22Rv1 (cell line): ENCODE results near the gene TCF12.

Source experiments
- H3K27ac ChIP-seq: fragments of 450-650 bp; 2 replicates; pipeline ENCODE4 v1.5.1; 2017
- CTCF ChIP-seq: fragments of 450-650 bp; IDR thresholded peaks from 2 replicates; pipeline ENCODE4 v1.5.1; 2017; ENCODE audit warnings: mild to moderate bottlenecking
- ZFX ChIP-seq: fragments of 450-650 bp; IDR thresholded peaks from 2 replicates; pipeline ENCODE4 v1.6.1; 2017; ENCODE audit warnings: antibody characterized with exemption, borderline replicate concordance

Gene TCF12

DNA sequence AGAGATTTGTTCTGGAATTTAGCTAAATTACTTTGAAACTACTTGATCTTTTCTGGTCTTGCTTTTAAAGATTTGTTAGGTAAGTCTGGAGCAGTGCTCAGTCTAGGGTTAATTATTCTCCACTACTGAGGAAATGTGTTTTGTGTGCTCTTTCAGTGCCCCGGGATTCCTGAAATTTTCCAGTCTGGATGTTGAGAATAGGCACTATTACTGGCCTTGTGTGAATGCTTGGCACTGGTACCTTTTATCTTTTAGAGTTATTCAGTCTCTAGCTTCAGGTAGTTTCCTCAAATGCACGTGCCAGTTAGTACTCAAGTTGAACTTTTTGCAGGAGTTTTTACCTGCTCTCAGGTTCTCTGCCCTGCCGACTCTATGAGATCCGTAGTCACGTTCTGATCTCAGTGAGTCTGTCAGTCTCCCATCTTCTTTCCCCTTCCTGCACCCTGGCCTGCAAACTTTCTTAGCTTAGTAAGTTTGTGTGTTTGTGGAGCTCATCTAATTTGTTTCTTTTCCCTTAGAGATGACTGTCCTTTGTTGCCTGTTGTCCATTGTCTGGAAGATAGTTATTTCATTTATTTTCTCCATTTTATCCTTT is 39.5 kb downstream of the TCF12 start:
- TF ChIP-seq CTCF (no peak), ZFX (no peak)
- no peak overlapping the region for H3K27ac ChIP-seq

GRCh38 chr15:56959318-56959648 is 40.8 kb downstream of the TCF12 start:
- no peak for TF ChIP-seq CTCF
- no peak for TF ChIP-seq ZFX
- no peak overlapping the region for H3K27ac ChIP-seq

DNA sequence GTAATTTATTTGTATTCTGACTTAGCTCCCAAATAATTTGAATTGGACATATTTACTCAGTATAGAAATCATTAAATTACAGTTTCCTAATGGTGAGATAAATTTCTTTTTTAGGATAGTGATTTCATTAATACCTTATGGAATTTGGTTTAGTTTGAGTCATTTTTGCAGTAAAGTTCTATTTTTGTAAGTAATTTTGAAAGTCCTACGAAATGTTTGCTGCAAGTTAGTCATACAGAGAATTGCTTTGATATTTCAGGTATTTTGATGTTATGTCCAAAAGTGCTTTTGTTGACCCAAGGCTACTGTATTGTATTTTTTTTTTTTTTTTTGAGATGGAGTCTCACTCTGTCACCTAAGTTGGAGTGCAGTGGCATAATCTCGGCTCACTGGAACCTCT is 41.7 kb downstream of the TCF12 start:
- H3K27ac ChIP-seq, result no peak overlapping the region
- TF ChIP-seq ZFX, result no peak
- TF ChIP-seq CTCF, result no peak

DNA sequence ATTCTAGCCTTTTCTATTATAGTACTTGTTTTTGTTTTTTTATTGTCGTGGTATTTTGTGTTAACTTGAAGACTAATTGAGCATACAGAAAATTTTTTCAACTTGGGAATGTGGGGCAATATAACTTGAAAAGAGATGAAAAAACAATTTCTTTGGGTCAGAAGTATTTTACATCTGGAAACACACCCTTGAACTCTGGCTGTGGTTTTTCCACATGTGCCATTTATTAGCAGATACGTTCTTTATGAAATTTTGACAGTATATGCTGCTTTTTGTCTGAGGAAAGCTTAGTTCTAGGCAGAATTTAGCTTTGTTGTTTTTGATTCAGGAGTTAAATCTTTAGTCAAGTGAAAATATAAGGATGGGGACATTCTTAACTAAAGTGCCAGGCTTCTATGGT is 44.7 kb downstream of the TCF12 start:
- TF ChIP-seq ZFX, result no peak
- TF ChIP-seq CTCF, result no peak
- no peak overlapping the region for H3K27ac ChIP-seq

DNA sequence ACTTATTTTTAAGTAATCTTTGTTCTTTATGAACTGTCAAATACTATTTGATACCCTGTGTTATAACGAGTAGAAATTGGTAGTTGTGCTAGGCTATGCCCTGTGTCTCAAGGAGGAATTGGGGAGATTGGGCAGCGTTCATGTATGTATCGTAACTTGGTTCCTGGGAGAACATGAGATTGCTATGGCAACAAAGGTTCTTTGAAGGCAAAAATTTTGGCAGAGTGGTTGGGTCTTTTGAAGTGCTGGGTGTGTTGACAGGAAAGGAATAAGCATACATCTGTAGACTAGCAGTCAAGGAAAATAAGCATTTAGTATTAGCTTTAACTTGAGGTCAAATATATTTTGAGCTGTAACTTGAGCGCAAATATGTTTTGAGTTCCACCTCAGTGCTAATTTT is 45.3 kb downstream of the TCF12 start:
- H3K27ac ChIP-seq, result no peak overlapping the region
- no peak for TF ChIP-seq CTCF
- no peak for TF ChIP-seq ZFX

GRCh38 chr15:56964182-56964581 is 45.7 kb downstream of the TCF12 start:
- no peak for TF ChIP-seq ZFX
- TF ChIP-seq CTCF, result no peak
- no peak overlapping the region for H3K27ac ChIP-seq

DNA sequence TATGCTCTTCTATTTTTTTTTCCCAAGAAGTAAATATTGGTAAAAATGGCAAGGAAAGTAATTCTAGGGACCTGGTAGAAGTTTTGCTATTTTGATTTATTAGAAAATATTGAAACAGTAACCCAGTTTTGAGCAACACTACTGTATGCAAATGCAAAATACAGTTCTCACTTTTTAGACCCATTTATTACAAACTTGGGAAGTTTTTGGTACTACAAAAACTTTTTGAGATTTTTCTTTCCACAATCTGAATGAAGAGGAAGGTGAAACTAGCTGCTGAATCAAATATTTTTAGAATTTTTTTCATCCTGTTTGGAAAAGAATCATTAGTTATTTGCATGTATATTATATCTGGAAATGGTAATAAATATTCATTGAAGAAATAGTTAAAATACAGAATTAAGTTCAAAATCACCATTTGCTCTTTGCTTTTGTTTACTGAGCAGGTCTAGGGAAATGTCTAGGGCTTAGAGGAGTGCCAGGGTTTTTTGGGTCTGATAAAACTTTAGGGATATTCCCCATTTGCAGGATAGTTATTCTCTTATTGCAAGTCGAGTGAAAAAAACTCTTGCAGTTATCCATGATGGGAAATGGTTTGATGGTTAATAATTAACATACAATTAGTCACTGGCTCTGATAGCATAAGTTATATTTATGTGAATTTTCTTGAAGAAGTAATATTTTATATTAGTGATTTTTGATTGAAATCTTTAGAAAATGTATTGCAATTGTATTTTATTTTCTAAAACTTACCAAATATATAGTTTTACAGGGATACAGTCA is 47.0 kb downstream of the TCF12 start:
- H3K27ac ChIP-seq, result no peak overlapping the region
- TF ChIP-seq CTCF (no peak), ZFX (no peak)
